Mesenteric fat pad (tissue), 1 donor: ENCODE measurements around the gene KIAA0513. TPM values are rescaled to one million over a fixed set of nuclear protein-coding genes. Genes with fewer than 3 reads are reported as not detected.

Experiments used
- DNase-seq: peaks from one replicate; pipeline ENCODE4 v3.0.0-alpha.2; 2020; ENCODE audit warnings: low spot score
- long read RNA-seq: library from polyadenylated mRNA; unstranded; transcript quantifications from one replicate; pipeline ENCODE4 v2.0.0, GENCODE V29; 2020
- total RNA-seq: library from RNA; stranded (reverse); fragmentation: NEBNext Ultra II Directional; extraction: Animal tissue kit (Norgen Biotek cat#: 25700); gene quantifications from one replicate; pipeline ENCODE4 v1.2.1, GENCODE V29; 2021
- donor health status: DM: yes; HTN: yes; CAD: no.

KIAA0513 gene
- total RNA-seq = 12.7 TPM
- long read RNA-seq, full-length matches to known transcripts = 9 of 20 reads
- long read RNA-seq, partial matches to known transcripts = 2 of 20 reads
- long read RNA-seq, other reads (novel, unspliced or antisense) = 9 of 20 reads

- DNase-seq = peak; percentile 98
These were observed at the start of gene KIAA0513 for GRCh38 chr16:85027349-85027957. Gene KIAA0513 (plus strand): TSS chr16:85027795. CDS start chr16:85067072, 39,277 bp downstream.

- DNase-seq = no peak
These were observed 48.1 kb upstream of the KIAA0513 start for GRCh38 chr16:84979516-84979915.

- no peak for DNase-seq
These were observed 45.2 kb upstream of the KIAA0513 start for GRCh38 chr16:84982434-84982833.

- DNase-seq = no peak
These were observed 42.2 kb upstream of the KIAA0513 start for GRCh38 chr16:84985079-84986065.

- DNase-seq = no peak
These were observed 41.5 kb upstream of the KIAA0513 start for GRCh38 chr16:84986102-84986501.

GRCh38 chr16:84986879-84987278 lies 40.7 kb upstream of the KIAA0513 start:
- DNase-seq = no peak

- no peak for DNase-seq
These were observed 39.1 kb upstream of the KIAA0513 start for GRCh38 chr16:84988328-84989080.

GRCh38 chr16:84989749-84990620 lies 37.6 kb upstream of the KIAA0513 start:
- DNase-seq = no peak

GRCh38 chr16:84990782-84991181 lies 36.8 kb upstream of the KIAA0513 start:
- no peak for DNase-seq

GRCh38 chr16:84992717-84993075 lies 34.9 kb upstream of the KIAA0513 start:
- no peak for DNase-seq

- DNase-seq = no peak
These were observed 33.7 kb upstream of the KIAA0513 start for GRCh38 chr16:84993926-84994325.

- no peak for DNase-seq
These were observed 31.9 kb upstream of the KIAA0513 start for GRCh38 chr16:84995663-84996062.

GRCh38 chr16:84996365-84996764 lies 31.2 kb upstream of the KIAA0513 start:
- DNase-seq = no peak

- no peak for DNase-seq
These were observed 28.4 kb upstream of the KIAA0513 start for GRCh38 chr16:84999200-84999599.

GRCh38 chr16:84999857-85000480 lies 27.6 kb upstream of the KIAA0513 start:
- no peak for DNase-seq

- no peak for DNase-seq
These were observed 25.5 kb upstream of the KIAA0513 start for GRCh38 chr16:85002099-85002541.

- no peak for DNase-seq
These were observed 25.0 kb upstream of the KIAA0513 start for GRCh38 chr16:85002608-85003007.

GRCh38 chr16:85003076-85003475 lies 24.5 kb upstream of the KIAA0513 start:
- DNase-seq = no peak

GRCh38 chr16:85003725-85004586 lies 23.6 kb upstream of the KIAA0513 start:
- no peak for DNase-seq
